ENCODE measurements around the gene CES5A.
"Not testable (repeated sequence)": the region's sequence is repeated elsewhere in the genome, so short reads cannot be mapped to it uniquely, and the experiment has no call there.

The CES5A gene

GRCh38 chr16:55829232-55829631, 45.9 kb downstream of the CES5A start:
- not testable (repeated sequence) for DNase-seq (ENCODE audit: low spot score)

GRCh38 chr16:55828680-55829079, 46.5 kb downstream of the CES5A start:
- no peak for DNase-seq (ENCODE audit: low spot score)

GRCh38 chr16:55825115-55825728, 50.0 kb downstream of the CES5A start:
- DNase-seq (ENCODE audit: low spot score), result no peak

DNA sequence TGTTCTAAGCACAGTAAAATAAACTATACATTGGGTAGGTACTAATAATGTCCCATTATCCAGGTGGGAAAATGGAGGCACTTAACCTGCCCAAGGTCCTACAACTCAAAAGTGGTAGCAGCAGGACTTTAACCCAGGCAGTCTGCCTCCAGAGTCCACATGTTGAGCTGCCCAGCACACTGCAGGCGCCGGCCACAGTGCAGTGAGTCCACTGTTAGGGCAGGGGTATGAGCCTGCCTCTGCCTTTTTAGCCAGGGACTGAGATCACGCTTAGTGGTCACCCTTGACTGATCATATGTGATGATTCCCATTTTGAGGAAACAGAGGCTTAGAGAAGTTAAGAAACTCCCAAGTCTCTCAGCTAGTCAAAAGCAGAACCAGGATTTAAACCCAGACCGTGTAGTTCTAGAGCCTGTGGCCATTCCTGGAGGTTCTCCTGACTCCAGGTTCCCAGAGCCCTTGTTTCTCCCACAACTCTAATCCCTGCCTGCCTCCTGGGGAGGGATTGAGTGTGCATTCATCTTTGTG, 50.6 kb downstream of the CES5A start:
- no peak for DNase-seq (ENCODE audit: low spot score)

DNA sequence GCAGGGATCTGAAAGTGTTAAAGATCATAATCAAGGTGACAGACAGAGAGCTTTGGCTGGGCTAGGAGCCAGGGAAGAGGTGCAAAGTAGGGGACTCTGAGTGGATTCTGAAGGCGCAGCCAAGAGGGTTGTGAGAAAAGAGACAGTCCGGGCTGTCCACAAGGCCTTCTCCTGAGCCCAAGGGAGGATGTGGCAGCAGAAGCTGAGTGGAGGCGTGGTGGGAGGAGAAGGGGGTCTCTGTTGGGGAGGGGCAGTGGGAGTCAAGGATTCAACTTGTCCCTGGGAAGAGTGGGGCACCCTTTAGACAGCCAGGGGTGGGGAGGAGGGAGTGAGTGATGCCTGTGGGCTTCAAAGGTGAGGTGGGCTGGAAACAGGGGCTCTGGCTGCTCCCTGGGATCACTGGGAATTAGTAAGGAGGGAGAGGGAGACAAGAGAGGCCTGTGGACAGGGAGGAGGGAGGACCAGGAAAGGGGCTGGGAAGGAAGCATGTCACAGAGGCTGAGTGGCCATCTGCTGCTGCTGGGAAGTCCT, 52.8 kb downstream of the CES5A start:
- DNase-seq (ENCODE audit: low spot score), result no peak

GRCh38 chr16:55821210-55821609, 54.0 kb downstream of the CES5A start:
- DNase-seq (ENCODE audit: low spot score), result no peak

- DNase-seq (ENCODE audit: low spot score), result no peak
Measured at GRCh38 chr16:55820615-55821014, 54.6 kb downstream of the CES5A start.

DNA sequence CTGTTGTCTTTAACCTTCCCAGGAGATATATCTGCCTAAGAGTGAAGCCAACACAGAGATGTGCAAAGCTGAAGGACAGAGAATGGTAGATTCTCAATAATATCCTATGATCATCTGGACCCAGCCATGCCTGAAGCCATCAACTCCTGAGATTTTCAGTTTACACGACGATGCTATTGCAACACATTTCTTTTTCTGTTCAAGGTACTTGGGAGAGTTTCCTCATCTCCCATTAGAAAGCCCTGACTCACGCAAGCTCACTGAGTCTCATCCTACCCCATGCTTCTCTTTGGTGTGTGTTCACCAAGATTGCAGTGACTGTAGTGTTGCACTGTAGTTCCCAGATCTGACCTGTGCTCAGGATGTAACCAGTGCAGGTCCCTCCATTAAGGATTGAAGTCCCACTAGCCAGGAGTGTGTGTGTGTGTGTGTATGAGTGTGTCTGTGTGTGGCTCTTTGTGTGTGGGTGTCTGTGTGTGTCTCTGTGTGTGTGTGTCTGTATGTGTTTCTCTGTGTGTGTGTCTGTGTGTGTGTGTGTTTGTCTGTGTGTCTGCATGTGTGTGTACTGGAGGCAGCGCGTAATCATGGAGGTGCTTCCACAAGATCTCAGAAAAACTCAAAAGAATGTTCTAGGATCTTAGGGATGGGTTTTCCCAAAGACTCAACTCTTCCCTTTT, 57.8 kb downstream of the CES5A start:
- no peak for DNase-seq (ENCODE audit: low spot score)

- DNase-seq (ENCODE audit: low spot score), result not testable (repeated sequence)
Measured at GRCh38 chr16:55816222-55816621, 59.0 kb downstream of the CES5A start.

- no peak for DNase-seq (ENCODE audit: low spot score)
Measured at GRCh38 chr16:55815320-55815719, 59.9 kb downstream of the CES5A start.

DNA sequence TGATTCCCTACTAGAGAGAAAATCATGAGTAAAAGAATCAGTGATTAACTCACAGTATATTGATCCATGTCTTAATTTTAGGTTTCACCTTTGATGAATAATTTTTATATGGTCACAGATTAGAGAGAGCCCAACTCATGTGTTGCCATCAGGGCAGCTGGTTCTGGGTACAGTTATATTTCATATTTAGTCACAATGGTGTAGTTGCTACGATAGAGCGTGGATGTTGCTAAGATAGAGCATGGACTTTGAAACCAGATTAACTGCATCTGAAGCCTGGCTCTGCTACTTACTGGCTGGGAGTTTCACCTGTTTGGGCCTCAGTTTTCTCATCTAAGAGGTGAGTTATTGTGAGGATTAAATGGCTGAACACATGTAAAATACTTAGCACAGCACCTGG, 61.0 kb downstream of the CES5A start:
- not testable (repeated sequence) for DNase-seq (ENCODE audit: low spot score)

DNA sequence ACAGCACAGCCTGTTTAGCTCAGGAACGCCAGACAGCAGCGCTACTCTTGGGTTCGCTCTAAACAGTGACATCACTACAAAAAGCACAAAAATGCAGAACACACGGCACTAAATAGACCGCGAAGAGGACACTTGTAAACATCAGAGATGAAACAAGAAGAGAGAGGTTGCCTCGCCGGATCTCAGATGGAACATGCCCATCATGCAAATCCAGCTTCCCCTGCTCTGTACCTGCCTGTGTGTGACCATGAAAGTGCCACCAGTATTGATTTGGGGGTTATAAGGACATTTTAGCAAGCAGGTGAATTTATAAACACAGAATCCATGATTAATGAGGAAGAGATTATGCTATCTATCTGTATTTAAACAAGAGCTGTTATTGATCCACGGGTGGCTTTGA, 61.4 kb downstream of the CES5A start:
- DNase-seq (ENCODE audit: low spot score), result not testable (repeated sequence)

DNA sequence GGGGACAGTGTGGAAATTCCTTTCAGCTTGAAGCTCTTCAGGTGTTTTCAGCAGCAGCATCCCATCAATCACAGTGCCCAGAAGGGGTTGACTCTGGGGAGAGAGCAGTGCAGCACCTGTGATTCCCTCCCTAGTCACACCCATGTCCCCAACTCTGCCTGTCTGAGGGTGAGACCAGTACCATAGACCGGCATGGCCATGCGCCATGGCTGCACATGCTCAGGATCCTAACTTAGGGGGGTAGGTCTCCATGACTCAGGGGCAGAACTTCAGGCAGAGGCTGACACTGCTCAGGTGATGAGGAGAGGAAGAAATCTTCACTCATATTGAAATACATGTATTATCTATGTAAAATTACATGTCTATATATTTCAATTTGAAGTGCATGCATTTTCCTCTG, 62.2 kb downstream of the CES5A start:
- no peak for DNase-seq (ENCODE audit: low spot score)

- DNase-seq (ENCODE audit: low spot score), result no peak
Measured at GRCh38 chr16:55811811-55812210, 63.4 kb downstream of the CES5A start.

GRCh38 chr16:55810451-55810961, 64.7 kb downstream of the CES5A start:
- no peak for DNase-seq (ENCODE audit: low spot score)

- no peak for DNase-seq (ENCODE audit: low spot score)
Measured at GRCh38 chr16:55809851-55810250, 65.3 kb downstream of the CES5A start.

DNA sequence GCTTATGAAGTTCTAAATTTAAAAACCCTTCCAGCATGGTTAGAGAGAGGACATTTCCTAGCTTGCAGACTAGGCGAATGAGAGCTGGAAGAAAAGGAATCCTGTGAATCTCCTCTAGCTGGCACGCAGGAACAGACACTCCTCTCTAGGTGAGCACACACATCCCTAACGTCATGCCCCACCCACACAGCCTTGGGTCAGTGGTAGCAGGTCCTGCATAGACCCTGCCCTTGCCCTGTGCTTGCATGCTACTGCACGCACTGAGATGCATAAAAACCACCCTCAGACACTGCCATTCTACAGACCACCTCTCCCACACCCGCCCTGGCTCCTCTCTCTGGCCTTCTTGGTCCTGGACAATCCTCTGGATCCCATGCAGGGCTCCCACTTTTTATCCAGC, 65.8 kb downstream of the CES5A start:
- DNase-seq (ENCODE audit: low spot score), result no peak

DNA sequence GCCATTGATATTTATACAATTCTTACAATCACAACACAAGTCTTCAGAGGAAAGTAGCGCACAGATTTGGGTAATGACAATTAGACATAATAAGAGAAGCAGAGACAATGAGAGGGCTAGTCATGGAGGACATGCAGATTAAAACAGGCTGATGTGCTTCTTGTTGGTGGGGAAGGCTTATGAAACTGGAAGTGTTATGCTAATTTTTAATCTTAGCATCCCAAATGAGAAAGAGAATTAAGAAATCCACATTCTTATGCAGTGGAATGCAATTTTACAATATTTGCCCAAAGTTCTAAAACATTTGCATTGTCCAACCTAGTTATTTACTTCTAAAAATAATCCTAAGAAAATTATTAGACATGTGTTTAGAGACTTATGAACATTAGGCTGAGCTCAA, 66.9 kb downstream of the CES5A start:
- DNase-seq (ENCODE audit: low spot score), result not testable (repeated sequence)

GRCh38 chr16:55805104-55805503, 70.1 kb downstream of the CES5A start:
- not testable (repeated sequence) for DNase-seq (ENCODE audit: low spot score)

DNA sequence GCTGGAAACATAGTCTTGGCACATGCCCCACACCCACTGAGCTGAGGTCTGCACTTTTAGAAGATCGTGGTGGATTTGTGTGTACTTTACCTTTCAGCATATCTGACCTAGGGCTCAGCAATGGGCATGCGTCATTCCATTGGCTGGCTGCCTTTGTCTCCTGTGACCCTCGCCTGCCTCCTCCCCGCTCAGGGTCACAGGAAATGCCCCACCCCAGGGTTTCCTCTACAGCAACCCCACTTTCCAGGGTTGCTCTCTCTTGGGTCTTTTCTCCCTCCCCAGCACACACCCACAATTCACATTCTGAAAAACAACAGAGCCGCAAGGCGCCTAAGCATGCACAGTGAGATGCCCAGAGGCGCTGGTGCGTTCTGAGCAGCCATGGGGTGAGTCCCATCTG, 71.5 kb downstream of the CES5A start:
- DNase-seq (ENCODE audit: low spot score), result not testable (repeated sequence)
